Measurements from ENCODE around the gene ALLC.

- TF ChIP-seq CTCF (conservative IDR thresholded peaks at IDR 0.05 in 1 of 2, IDR thresholded peaks at IDR 0.05 in 1 of 2; ENCODE audit: extremely low read depth in 1 of 2, insufficient read depth in 1 of 2, low read depth in 1 of 2, low read length in 2 of 2) (no peak), EZH2 (IDR thresholded peaks at IDR 0.05; ENCODE audit: borderline replicate concordance, low read length) (no peak)
Measured at GRCh38 chr2:3672861-3673678, 15.1 kb downstream of the ALLC start.
